ENCODE results near the gene PCYT1B. TPM values are rescaled to one million over a fixed set of nuclear protein-coding genes. Genes with fewer than 3 reads are reported as not detected.

Gene PCYT1B
- total RNA-seq, 2 donors from 2014 or later = 1.3 to 3.0 TPM

- intact Hi-C loops (cut with DNase I) = no loop called here
- TF ChIP-seq CTCF (IDR thresholded peaks at IDR 0.05) (no peak), POLR2A (IDR thresholded peaks at IDR 0.05) (no peak)
- ATAC-seq (no peak), DNase-seq (no peak)
- H3K36me3 ChIP-seq (replicated peaks in 1 of 2; ENCODE audit: insufficient read depth in 1 of 2, low read depth in 2 of 2) = no peaks in the 10 kb centered on the region
- no peak overlapping the region for H3K27ac ChIP-seq
- no peaks in the 10 kb centered on the region for H3K9me3 ChIP-seq
- H3K4me1 ChIP-seq = no peaks in the 10 kb centered on the region
- no peaks in the 10 kb centered on the region for H3K27me3 ChIP-seq
- 59 to 76% methylated on average over 4 of the region's 4 CpGs for WGBS, 2 donors
- no peak overlapping the region for H3K4me3 ChIP-seq
Measured at GRCh38 chrX:24515447-24515846, 131.7 kb downstream of the PCYT1B start.

- Histone ChIP-seq H3K27me3 (no peaks in the 10 kb centered on the region), H3K4me1 (no peaks in the 10 kb centered on the region), H3K36me3 (replicated peaks in 1 of 2; ENCODE audit: insufficient read depth in 1 of 2, low read depth in 2 of 2) (no peaks in the 10 kb centered on the region), H3K4me3 (no peak overlapping the region), H3K9me3 (no peaks in the 10 kb centered on the region), H3K27ac (no peak overlapping the region)
- TF ChIP-seq CTCF (IDR thresholded peaks at IDR 0.05) = no peak
- TF ChIP-seq POLR2A (IDR thresholded peaks at IDR 0.05) = no peak
- ATAC-seq (no peak), DNase-seq (no peak)
- 73 to 86% methylated on average over 5 of the region's 5 CpGs for WGBS, 2 donors
- intact Hi-C loops (cut with DNase I) = no loop called here
Measured at GRCh38 chrX:24513416-24513815, 133.7 kb downstream of the PCYT1B start.

GRCh38 chrX:24508375-24508774 is 138.8 kb downstream of the PCYT1B start:
- Histone ChIP-seq H3K27me3 (no peaks in the 10 kb centered on the region), H3K4me3 (no peak overlapping the region), H3K9me3 (no peaks in the 10 kb centered on the region), H3K36me3 (replicated peaks in 1 of 2; ENCODE audit: insufficient read depth in 1 of 2, low read depth in 2 of 2) (no peaks in the 10 kb centered on the region), H3K27ac (no peak overlapping the region), H3K4me1 (no peaks in the 10 kb centered on the region)
- DNase-seq (no peak), ATAC-seq (no peak)
- 80 to 86% methylated on average over 8 of the region's 8 CpGs for WGBS, 2 donors
- TF ChIP-seq POLR2A (IDR thresholded peaks at IDR 0.05) (no peak), CTCF (IDR thresholded peaks at IDR 0.05) (no peak)
- intact Hi-C loops (cut with DNase I) = no loop called here

Small RNAs within 50 kb of the gene (small RNA-seq; reads per million reads assigned to genes)
- not detected for gene SNRPEP9

Other genes with a start within 250 kb of the PCYT1B start
- 10 to 100 TPM; 11.5 to 20.2 TPM for gene PDK3, start 182.1 kb downstream of the PCYT1B start, total RNA-seq
- 1 to 10 TPM; 5.7 to 9.9 TPM for gene POLA1, start 46.6 kb upstream of the PCYT1B start, total RNA-seq